NB4 (cell line): Measurements from ENCODE around the gene SLC6A11.

Experiments
- DNase-seq: peaks from one replicate; pipeline ENCODE4 v3.0.0; 2010; ENCODE audit warnings: low read depth
- H3K4me3 ChIP-seq: one replicate; pipeline ENCODE4 v1.5.1; 2011; ENCODE audit warnings: mild to moderate bottlenecking, low read depth, low read length, moderate library complexity
- MAX ChIP-seq: IDR thresholded peaks from 2 replicates; pipeline ENCODE4 v1.6.1; 2011; ENCODE audit warnings: low read depth, low read length
- MYC ChIP-seq: IDR thresholded peaks from 2 replicates; pipeline ENCODE4 v1.6.1; 2011; ENCODE audit warnings: low read depth, low read length
- POLR2A ChIP-seq: IDR thresholded peaks from 2 replicates; pipeline ENCODE4 v1.6.1; 2011; ENCODE audit warnings: mild to moderate bottlenecking; ENCODE audit not compliant: insufficient read length; ENCODE audit errors: extremely low read depth
- TF ChIP-seq, protein P1 (sequence below): IDR thresholded peaks from one replicate; pipeline ENCODE4 v1.5.1; 2012; ENCODE audit warnings: low read depth, low read length

Gene SLC6A11

GRCh38 chr3:10951295-10951926 is 135.4 kb downstream of the SLC6A11 start:
- no peak for DNase-seq
- H3K4me3 ChIP-seq = no peak overlapping the region
- TF ChIP-seq, protein P1, sequence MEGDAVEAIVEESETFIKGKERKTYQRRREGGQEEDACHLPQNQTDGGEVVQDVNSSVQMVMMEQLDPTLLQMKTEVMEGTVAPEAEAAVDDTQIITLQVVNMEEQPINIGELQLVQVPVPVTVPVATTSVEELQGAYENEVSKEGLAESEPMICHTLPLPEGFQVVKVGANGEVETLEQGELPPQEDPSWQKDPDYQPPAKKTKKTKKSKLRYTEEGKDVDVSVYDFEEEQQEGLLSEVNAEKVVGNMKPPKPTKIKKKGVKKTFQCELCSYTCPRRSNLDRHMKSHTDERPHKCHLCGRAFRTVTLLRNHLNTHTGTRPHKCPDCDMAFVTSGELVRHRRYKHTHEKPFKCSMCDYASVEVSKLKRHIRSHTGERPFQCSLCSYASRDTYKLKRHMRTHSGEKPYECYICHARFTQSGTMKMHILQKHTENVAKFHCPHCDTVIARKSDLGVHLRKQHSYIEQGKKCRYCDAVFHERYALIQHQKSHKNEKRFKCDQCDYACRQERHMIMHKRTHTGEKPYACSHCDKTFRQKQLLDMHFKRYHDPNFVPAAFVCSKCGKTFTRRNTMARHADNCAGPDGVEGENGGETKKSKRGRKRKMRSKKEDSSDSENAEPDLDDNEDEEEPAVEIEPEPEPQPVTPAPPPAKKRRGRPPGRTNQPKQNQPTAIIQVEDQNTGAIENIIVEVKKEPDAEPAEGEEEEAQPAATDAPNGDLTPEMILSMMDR = no peak
- no peak for TF ChIP-seq MAX
- TF ChIP-seq POLR2A = no peak
- no peak for TF ChIP-seq MYC

GRCh38 chr3:10952525-10952924 is 136.5 kb downstream of the SLC6A11 start:
- H3K4me3 ChIP-seq = no peak overlapping the region
- TF ChIP-seq POLR2A (no peak), MAX (no peak), MYC (no peak)
- TF ChIP-seq, protein P1 = no peak
- DNase-seq = no peak

- H3K4me3 ChIP-seq = no peak overlapping the region
- no peak for TF ChIP-seq MYC
- TF ChIP-seq POLR2A = no peak
- TF ChIP-seq, protein P1 = no peak
- no peak for TF ChIP-seq MAX
- no peak for DNase-seq
These were observed 138.7 kb downstream of the SLC6A11 start for GRCh38 chr3:10954740-10955139.

DNA sequence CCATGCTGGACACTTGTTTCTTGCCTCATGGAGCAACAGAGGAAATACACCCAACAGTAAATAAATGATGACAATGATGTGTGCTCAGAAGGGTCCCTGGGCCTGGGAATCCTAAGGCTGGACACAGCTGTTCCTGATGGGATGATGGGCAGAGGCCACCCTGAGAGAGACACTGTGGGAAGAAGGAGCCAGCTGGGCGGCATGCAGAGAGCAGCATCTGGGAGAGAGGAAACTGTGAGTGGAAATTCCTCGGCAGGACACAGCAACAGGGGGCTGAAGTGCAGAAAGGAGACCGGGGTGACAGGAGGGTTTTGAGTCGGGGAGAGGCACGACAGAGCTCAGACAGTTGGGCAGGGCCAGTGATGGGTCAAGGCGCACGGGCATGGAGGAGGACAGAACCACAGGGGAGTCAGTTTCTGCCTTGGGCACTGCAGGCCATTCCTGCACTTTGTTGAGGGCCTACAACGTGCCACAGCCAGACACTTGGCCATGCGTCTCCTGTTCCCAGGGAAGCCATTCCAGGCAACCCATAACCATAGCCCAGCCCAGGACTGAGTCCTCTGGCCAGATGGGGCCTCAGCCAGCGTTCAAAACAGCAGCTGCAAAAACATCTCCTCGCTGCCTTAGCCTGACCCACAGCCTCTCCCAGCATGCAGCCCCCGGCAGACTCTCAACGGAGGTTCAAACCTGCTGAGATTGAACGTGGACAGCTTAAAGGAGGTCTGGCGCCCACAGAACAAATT is 139.9 kb downstream of the SLC6A11 start:
- DNase-seq = no peak
- H3K4me3 ChIP-seq = no peak overlapping the region
- TF ChIP-seq MAX (no peak), MYC (no peak), POLR2A (no peak)
- TF ChIP-seq, protein P1 = no peak

GRCh38 chr3:10956531-10956930 is 140.5 kb downstream of the SLC6A11 start:
- TF ChIP-seq MYC (no peak), MAX (no peak), POLR2A (no peak)
- TF ChIP-seq, protein P1 = no peak
- DNase-seq = no peak
- H3K4me3 ChIP-seq = no peak overlapping the region
